Nephron progenitor cell (in vitro differentiated cells): ENCODE measurements around the gene DNAH7.

Source experiments
- DNase-seq: peaks from one replicate; pipeline ENCODE4 v3.0.0; 2021
- H3K27ac Mint-ChIP-seq: 2 replicates; pipeline ENCODE4 v1.8.0; 2021; ENCODE audit warnings: mild to moderate bottlenecking, moderate library complexity, mixed read lengths
- H3K27me3 Mint-ChIP-seq: 2 replicates; pipeline ENCODE4 v1.8.0; 2021; ENCODE audit warnings: mild to moderate bottlenecking, low read depth, mixed read lengths; ENCODE audit not compliant: poor library complexity
- H3K36me3 Mint-ChIP-seq: 2 replicates; pipeline ENCODE4 v1.8.0; 2021; ENCODE audit warnings: low read depth, mixed read lengths
- H3K4me1 Mint-ChIP-seq: 2 replicates; pipeline ENCODE4 v1.8.0; 2021; ENCODE audit warnings: mixed read lengths
- H3K4me3 Mint-ChIP-seq: 2 replicates; pipeline ENCODE4 v1.8.0; 2021; ENCODE audit warnings: mild to moderate bottlenecking, moderate library complexity, mixed read lengths
- H3K9me3 Mint-ChIP-seq: 2 replicates; pipeline ENCODE4 v1.8.0; 2021; ENCODE audit warnings: mild to moderate bottlenecking, moderate library complexity, mixed read lengths
- CTCF ChIP-seq: fragments of 200-600 bp; sonication (generic); IDR thresholded peaks from 2 replicates; pipeline ENCODE4 v1.5.0; 2021; ENCODE audit warnings: antibody characterized with exemption

The DNAH7 gene

GRCh38 chr2:196074631-196075030 lies 6.0 kb upstream of the DNAH7 start:
- H3K4me1 Mint-ChIP-seq: no peaks in the 10 kb centered on the region
- no peak overlapping the region for H3K4me3 Mint-ChIP-seq
- H3K36me3 Mint-ChIP-seq: no peaks in the 10 kb centered on the region
- H3K27ac Mint-ChIP-seq: no peak overlapping the region
- no peak for DNase-seq
- TF ChIP-seq CTCF: no peak
- peaks cover 4% of the 10 kb centered on the region for H3K27me3 Mint-ChIP-seq
- no peaks in the 10 kb centered on the region for H3K9me3 Mint-ChIP-seq

- TF ChIP-seq CTCF: no peak
- Mint-ChIP-seq H3K27ac (no peak overlapping the region), H3K4me3 (no peak overlapping the region), H3K27me3 (peaks cover 7% of the 10 kb centered on the region), H3K36me3 (no peaks in the 10 kb centered on the region), H3K9me3 (no peaks in the 10 kb centered on the region), H3K4me1 (no peaks in the 10 kb centered on the region)
- no peak for DNase-seq
These were observed 4.9 kb upstream of the DNAH7 start for GRCh38 chr2:196073521-196073920.

GRCh38 chr2:196067088-196067382 lies 1.6 kb downstream of the DNAH7 start:
- H3K4me3 Mint-ChIP-seq: peak overlapping the region; percentile 67
- H3K36me3 Mint-ChIP-seq: no peaks in the 10 kb centered on the region

GRCh38 chr2:196066291-196067087 lies 2.1 kb downstream of the DNAH7 start:
- no peak for DNase-seq
- peak overlapping the region; percentile 67 for H3K4me3 Mint-ChIP-seq
- H3K27ac Mint-ChIP-seq: no peak overlapping the region
- peak; percentile 64 for TF ChIP-seq CTCF
- no peaks in the 10 kb centered on the region for H3K36me3 Mint-ChIP-seq
- no peaks in the 10 kb centered on the region for H3K9me3 Mint-ChIP-seq
- peaks cover 5% of the 10 kb centered on the region for H3K4me1 Mint-ChIP-seq
- peaks cover 3% of the 10 kb centered on the region for H3K27me3 Mint-ChIP-seq

More at GRCh38 chr2:196067088-196067382, 1.6 kb downstream of the DNAH7 start:
- peaks cover 3% of the 10 kb centered on the region for H3K27me3 Mint-ChIP-seq
- peaks cover 5% of the 10 kb centered on the region for H3K4me1 Mint-ChIP-seq
- no peaks in the 10 kb centered on the region for H3K9me3 Mint-ChIP-seq
- no peak overlapping the region for H3K27ac Mint-ChIP-seq
- no peak for TF ChIP-seq CTCF
- DNase-seq: no peak

GRCh38 chr2:196063773-196064172 lies 4.9 kb downstream of the DNAH7 start:
- Mint-ChIP-seq H3K4me3 (no peak overlapping the region), H3K27me3 (no peaks in the 10 kb centered on the region), H3K9me3 (no peaks in the 10 kb centered on the region), H3K27ac (no peak overlapping the region), H3K36me3 (no peaks in the 10 kb centered on the region), H3K4me1 (peaks cover 5% of the 10 kb centered on the region)
- no peak for TF ChIP-seq CTCF
- no peak for DNase-seq

- Mint-ChIP-seq H3K27me3 (no peaks in the 10 kb centered on the region), H3K27ac (no peak overlapping the region), H3K4me1 (no peaks in the 10 kb centered on the region), H3K36me3 (peaks cover 5% of the 10 kb centered on the region), H3K4me3 (no peak overlapping the region), H3K9me3 (no peaks in the 10 kb centered on the region)
- no peak for TF ChIP-seq CTCF
- DNase-seq: no peak
These were observed 9.1 kb downstream of the DNAH7 start for GRCh38 chr2:196059491-196059960.
